Measurements from ENCODE around the gene SIPA1. TPM values are rescaled to one million over a fixed set of nuclear protein-coding genes. Genes with fewer than 3 reads are reported as not detected.

The SIPA1 gene, protein sequence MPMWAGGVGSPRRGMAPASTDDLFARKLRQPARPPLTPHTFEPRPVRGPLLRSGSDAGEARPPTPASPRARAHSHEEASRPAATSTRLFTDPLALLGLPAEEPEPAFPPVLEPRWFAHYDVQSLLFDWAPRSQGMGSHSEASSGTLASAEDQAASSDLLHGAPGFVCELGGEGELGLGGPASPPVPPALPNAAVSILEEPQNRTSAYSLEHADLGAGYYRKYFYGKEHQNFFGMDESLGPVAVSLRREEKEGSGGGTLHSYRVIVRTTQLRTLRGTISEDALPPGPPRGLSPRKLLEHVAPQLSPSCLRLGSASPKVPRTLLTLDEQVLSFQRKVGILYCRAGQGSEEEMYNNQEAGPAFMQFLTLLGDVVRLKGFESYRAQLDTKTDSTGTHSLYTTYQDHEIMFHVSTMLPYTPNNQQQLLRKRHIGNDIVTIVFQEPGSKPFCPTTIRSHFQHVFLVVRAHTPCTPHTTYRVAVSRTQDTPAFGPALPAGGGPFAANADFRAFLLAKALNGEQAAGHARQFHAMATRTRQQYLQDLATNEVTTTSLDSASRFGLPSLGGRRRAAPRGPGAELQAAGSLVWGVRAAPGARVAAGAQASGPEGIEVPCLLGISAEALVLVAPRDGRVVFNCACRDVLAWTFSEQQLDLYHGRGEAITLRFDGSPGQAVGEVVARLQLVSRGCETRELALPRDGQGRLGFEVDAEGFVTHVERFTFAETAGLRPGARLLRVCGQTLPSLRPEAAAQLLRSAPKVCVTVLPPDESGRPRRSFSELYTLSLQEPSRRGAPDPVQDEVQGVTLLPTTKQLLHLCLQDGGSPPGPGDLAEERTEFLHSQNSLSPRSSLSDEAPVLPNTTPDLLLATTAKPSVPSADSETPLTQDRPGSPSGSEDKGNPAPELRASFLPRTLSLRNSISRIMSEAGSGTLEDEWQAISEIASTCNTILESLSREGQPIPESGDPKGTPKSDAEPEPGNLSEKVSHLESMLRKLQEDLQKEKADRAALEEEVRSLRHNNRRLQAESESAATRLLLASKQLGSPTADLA
- total RNA-seq: 100 to 1,000 TPM; 132 to 137 TPM

GRCh38 chr11:65637794-65638419, at the start of gene SIPA1:
Gene SIPA1, plus strand, starts transcription at chr11:65638101. Its CDS starts 2,821 bp downstream, at chr11:65640922.
- Mint-ChIP-seq H3K27me3 (ENCODE audit: low read depth) (no peaks in the 10 kb centered on the region), H3K4me3 (peak within 1 kb of the TSS; percentile 96 to 97), H3K4me1 (ENCODE audit: low read depth) (peaks cover 49% of the 10 kb centered on the region), H3K9me3 (no peaks in the 10 kb centered on the region), H3K27ac (peak within 1 kb of the TSS; percentile 94), H3K36me3 (ENCODE audit: insufficient read depth in 2 of 2) (peaks cover 3 to 6% of the 10 kb centered on the region in 2 donors)
- DNase-seq: peak; percentile 78 to 90
- ATAC-seq (replicated peaks in 1 of 2): peak; percentile 73 to 76

GRCh38 chr11:65588199-65589054, 49.5 kb upstream of the SIPA1 start:
- H3K4me3 Mint-ChIP-seq: peak overlapping the region; percentile 85 to 87
- peak; percentile 88 for ATAC-seq (replicated peaks in 1 of 2)

GRCh38 chr11:65589444-65590239, 48.3 kb upstream of the SIPA1 start:
- ATAC-seq (replicated peaks in 1 of 2): peak; percentile 54 to 55
- peak overlapping the region; percentile 85 to 87 for H3K4me3 Mint-ChIP-seq
- peaks cover 0 to 12% of the 10 kb centered on the region in 2 donors for H3K36me3 Mint-ChIP-seq (ENCODE audit: insufficient read depth in 2 of 2)

More at GRCh38 chr11:65588199-65589054, 49.5 kb upstream of the SIPA1 start:
- no peaks in the 10 kb centered on the region for H3K27me3 Mint-ChIP-seq (ENCODE audit: low read depth)
- peaks cover 41% of the 10 kb centered on the region for H3K4me1 Mint-ChIP-seq (ENCODE audit: low read depth)
- H3K36me3 Mint-ChIP-seq (ENCODE audit: insufficient read depth in 2 of 2): peaks cover 3 to 12% of the 10 kb centered on the region in 2 donors
- no peaks in the 10 kb centered on the region for H3K9me3 Mint-ChIP-seq
- peak; percentile 86 to 90 for DNase-seq
- peak overlapping the region; percentile 28 for H3K27ac Mint-ChIP-seq

DNA sequence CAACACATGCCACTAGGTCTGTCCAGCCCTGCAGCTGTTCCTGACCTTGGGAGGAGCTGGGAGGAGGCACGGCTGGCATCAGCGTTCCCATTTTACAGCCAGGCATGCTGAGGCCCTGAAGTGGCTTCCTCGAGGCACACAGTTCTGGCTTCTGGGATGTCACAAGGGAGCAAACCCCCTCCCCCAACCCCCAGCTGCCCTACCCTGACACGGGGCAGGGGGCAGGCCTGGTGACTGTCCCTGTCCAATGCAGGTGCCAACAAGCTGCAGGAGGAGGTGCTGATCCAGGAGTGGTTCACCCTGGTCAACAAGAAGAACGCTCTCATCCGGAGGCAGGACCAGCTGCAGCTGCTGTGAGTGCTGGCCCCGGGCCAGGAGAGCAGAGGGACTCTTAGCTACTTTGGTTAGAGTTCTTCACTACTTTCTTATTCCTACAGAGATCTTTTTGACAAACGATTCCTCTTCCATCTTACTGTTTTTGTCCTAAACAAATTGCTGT, 47.6 kb upstream of the SIPA1 start:
- no peaks in the 10 kb centered on the region for H3K9me3 Mint-ChIP-seq
- H3K36me3 Mint-ChIP-seq (ENCODE audit: insufficient read depth in 2 of 2): peaks cover 0 to 12% of the 10 kb centered on the region in 2 donors
- DNase-seq: no peak
- H3K27ac Mint-ChIP-seq: no peak overlapping the region
- H3K4me3 Mint-ChIP-seq: peak overlapping the region in 1 of 2 donors; percentile 23
- no peak for ATAC-seq (replicated peaks in 1 of 2)
- H3K4me1 Mint-ChIP-seq (ENCODE audit: low read depth): peaks cover 47% of the 10 kb centered on the region
- H3K27me3 Mint-ChIP-seq (ENCODE audit: low read depth): no peaks in the 10 kb centered on the region

More at GRCh38 chr11:65589444-65590239, 48.3 kb upstream of the SIPA1 start:
- no peaks in the 10 kb centered on the region for H3K9me3 Mint-ChIP-seq
- H3K4me1 Mint-ChIP-seq (ENCODE audit: low read depth): peaks cover 41% of the 10 kb centered on the region
- peak; percentile 69 to 78 for DNase-seq
- H3K27ac Mint-ChIP-seq: peak overlapping the region; percentile 46
- H3K27me3 Mint-ChIP-seq (ENCODE audit: low read depth): no peaks in the 10 kb centered on the region

DNA sequence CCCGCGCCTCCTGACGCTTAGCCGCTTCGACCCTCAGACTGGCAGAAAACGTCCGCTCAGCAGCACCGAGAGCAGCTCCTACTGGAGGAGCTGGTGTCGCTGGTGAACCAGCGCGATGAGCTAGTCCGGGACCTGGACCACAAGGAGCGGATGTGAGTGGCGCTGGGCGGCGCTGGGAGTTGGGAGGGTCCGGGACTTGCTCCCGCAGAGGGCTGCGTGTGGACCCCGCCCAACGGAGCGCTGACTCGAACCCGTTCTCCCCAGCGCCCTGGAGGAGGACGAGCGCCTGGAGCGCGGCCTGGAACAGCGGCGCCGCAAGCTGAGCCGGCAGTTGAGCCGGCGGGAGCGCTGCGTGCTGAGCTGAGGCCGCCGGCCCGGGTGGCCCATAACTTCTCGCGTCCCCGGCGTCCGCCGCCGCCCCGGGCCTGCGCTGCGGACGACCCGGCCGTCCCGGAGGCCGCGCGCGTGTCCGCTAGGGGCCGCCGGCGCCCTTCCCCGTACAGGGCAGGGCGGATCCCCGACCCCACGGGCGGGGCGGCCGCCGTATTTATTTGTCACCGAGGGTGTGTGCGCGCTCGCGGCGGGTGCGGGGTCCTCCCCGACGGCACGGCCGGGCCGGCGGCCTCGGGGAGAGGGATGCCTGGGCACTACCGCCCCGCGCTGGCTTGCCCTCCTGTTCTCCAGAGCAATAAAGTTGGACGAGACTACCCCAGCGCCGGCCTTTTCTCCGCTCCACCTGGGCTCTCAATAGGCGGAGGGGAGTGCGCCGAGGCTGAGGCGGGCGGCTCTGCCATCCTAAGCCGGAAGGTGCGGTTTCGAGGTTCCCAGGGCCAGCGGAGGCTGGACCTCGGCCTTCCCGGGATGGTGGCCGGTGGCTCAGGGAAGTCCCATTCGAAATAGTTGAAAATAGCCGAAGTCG, 45.7 kb upstream of the SIPA1 start:
- Mint-ChIP-seq H3K9me3 (no peaks in the 10 kb centered on the region), H3K27me3 (ENCODE audit: low read depth) (no peaks in the 10 kb centered on the region), H3K27ac (no peak overlapping the region), H3K4me1 (ENCODE audit: low read depth) (peaks cover 39% of the 10 kb centered on the region), H3K36me3 (ENCODE audit: insufficient read depth in 2 of 2) (peaks cover 0 to 7% of the 10 kb centered on the region in 2 donors), H3K4me3 (no peak overlapping the region)
- ATAC-seq (replicated peaks in 1 of 2): no peak
- DNase-seq: no peak

DNA sequence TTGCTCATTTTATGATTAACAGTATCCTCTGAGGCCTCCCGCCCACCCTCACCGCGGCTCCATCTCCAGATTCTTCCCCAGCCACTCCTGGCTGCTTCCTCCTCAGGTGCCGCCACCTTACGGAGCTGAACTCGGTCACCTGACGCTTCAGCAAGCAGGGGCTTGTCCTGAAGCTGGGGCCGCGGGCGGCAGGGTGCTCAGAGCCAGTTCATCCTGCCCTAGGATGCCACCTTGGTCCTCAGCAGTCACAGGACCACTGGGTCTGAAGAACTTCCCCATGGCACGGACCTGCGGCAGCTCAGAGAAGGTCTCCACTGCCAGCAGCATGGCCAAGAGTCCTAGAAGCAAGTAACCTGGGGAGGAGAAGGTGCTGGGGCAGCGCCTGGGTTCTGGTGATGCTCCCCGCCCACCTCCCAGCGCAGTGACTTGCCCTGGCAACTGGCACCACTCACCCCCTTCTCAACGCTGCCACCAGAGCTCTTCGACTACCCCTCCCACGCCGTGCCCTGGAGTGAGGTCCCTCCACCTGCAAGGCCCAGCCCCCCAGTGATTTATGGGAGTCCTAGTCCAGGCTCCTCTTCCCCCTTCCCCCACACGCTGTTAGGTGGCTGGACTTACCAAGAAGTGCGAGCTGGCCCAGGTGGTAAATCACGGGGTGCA, 44.9 kb upstream of the SIPA1 start:
- DNase-seq: no peak
- ATAC-seq (replicated peaks in 1 of 2): no peak
- Mint-ChIP-seq H3K27ac (no peak overlapping the region), H3K4me1 (ENCODE audit: low read depth) (peaks cover 31% of the 10 kb centered on the region), H3K9me3 (no peaks in the 10 kb centered on the region), H3K27me3 (ENCODE audit: low read depth) (no peaks in the 10 kb centered on the region), H3K36me3 (ENCODE audit: insufficient read depth in 2 of 2) (peaks cover 0 to 7% of the 10 kb centered on the region in 2 donors), H3K4me3 (no peak overlapping the region)

DNA sequence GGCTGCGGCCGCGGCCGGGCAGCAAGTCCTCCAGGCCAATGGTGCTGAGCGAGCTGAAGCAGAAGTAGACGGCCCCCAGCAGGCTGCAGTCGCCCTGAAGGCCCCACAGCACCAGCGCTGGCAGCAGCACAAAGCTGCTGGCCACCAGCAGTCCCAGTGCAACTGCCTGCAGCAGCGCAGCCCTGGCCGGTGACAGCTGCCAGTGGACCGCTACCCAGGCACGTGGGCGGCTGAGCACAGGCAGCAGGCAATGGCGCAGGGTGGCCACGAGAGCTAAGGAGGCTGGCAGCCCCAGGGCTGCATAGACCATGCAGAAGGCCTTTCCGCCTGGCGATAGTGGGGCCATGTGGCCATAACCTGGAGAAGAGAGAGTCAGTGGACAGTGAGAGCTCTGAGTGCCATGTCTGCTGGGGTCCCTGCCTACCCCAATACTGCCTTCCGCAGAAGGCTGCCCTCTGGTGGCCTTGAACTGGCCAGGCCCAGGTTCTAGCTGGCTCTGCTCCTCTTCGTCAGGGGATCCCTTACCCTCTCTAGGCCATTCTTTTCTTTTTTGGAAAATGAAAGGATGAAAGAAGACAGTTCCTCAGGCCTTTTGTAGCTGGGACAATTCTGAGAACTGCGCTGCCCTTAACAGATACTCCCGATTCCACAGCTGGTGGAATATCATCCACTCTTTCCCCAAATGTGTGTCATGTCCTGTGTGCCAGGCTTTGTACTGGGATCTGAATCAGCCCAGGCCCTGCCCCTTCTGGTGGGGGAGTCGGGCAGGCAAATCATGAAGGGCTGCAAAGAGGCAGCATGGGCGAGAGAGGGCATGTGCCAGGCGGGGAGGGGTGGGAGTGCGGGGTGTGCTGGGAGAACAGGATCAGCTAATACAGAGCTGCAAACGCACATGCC, 44.1 kb upstream of the SIPA1 start:
- H3K27me3 Mint-ChIP-seq (ENCODE audit: low read depth): no peaks in the 10 kb centered on the region
- H3K9me3 Mint-ChIP-seq: no peaks in the 10 kb centered on the region
- H3K4me3 Mint-ChIP-seq: no peak overlapping the region
- H3K27ac Mint-ChIP-seq: no peak overlapping the region
- ATAC-seq (replicated peaks in 1 of 2) (peak; percentile 30 to 38), DNase-seq (peak; percentile 44 to 64)
- H3K36me3 Mint-ChIP-seq (ENCODE audit: insufficient read depth in 2 of 2): peaks cover 0 to 4% of the 10 kb centered on the region in 2 donors
- peaks cover 23% of the 10 kb centered on the region for H3K4me1 Mint-ChIP-seq (ENCODE audit: low read depth)

GRCh38 chr11:65595131-65595530, 42.8 kb upstream of the SIPA1 start:
- ATAC-seq (replicated peaks in 1 of 2): peak; percentile 3 to 5
- H3K36me3 Mint-ChIP-seq (ENCODE audit: insufficient read depth in 2 of 2): peaks cover 0 to 7% of the 10 kb centered on the region in 2 donors
- no peak overlapping the region for H3K4me3 Mint-ChIP-seq
- H3K27ac Mint-ChIP-seq: no peak overlapping the region
- no peaks in the 10 kb centered on the region for H3K27me3 Mint-ChIP-seq (ENCODE audit: low read depth)
- no peak for DNase-seq
- peaks cover 12% of the 10 kb centered on the region for H3K4me1 Mint-ChIP-seq (ENCODE audit: low read depth)
- H3K9me3 Mint-ChIP-seq: no peaks in the 10 kb centered on the region

- peaks cover 0 to 4% of the 10 kb centered on the region in 2 donors for H3K36me3 Mint-ChIP-seq (ENCODE audit: insufficient read depth in 2 of 2)
- H3K4me1 Mint-ChIP-seq (ENCODE audit: low read depth): peaks cover 12% of the 10 kb centered on the region
- no peak within 1 kb of the TSS for H3K27ac Mint-ChIP-seq
- peak; percentile 3 to 16 for ATAC-seq (replicated peaks in 1 of 2)
- no peak for DNase-seq
- H3K9me3 Mint-ChIP-seq: no peaks in the 10 kb centered on the region
- no peak within 1 kb of the TSS for H3K4me3 Mint-ChIP-seq
- H3K27me3 Mint-ChIP-seq (ENCODE audit: low read depth): no peaks in the 10 kb centered on the region
Measured at GRCh38 chr11:65595543-65596281, 42.2 kb upstream of the SIPA1 start, which contains the start of gene KCNK7. Gene KCNK7, minus strand, starts transcription at chr11:65595800. Its CDS starts 28 bp downstream, at chr11:65595772.
